H1 (cell line): Measurements from ENCODE around the gene RIMBP2. TPM values are rescaled to one million over a fixed set of nuclear protein-coding genes. Genes with fewer than 3 reads are reported as not detected.

Experiments
- CTCF ChIA-PET: fragments of 300-600 bp; sonication (Branson Sonifier 250); formaldehyde crosslinking; loops from one replicate; lab custom pipeline; 2021; ENCODE audit not compliant: partially characterized antibody; lab: Charles Lee
- POLR2A ChIA-PET: fragments of 300-600 bp; sonication (Branson Sonifier 250); formaldehyde crosslinking; loops from one replicate; lab custom pipeline; 2021; ENCODE audit warnings: inconsistent platforms; ENCODE audit not compliant: partially characterized antibody; lab: Charles Lee
- DNase-seq, 2 experiments: peaks; one replicate each; pipeline versions ENCODE4 v3.0.0 to v3.0.0-alpha.2; 2010 to 2022; ENCODE audit warnings: low spot score in 2 of 2, low read depth in 1 of 2, mixed read lengths in 1 of 2
- FAIRE-seq: peaks from 2 replicates; lab custom pipeline; 2011; peaks lifted over from hg19 to GRCh38; lab: Jason Lieb, UNC
- H2AFZ ChIP-seq: 2 replicates; pipeline ENCODE4 v1.8.1; 2012; ENCODE audit warnings: low read length, inconsistent platforms
- H2AK5ac ChIP-seq: 2 replicates; pipeline ENCODE4 v1.6.1; 2013; ENCODE audit warnings: low read depth, low read length
- H2BK120ac ChIP-seq: replicated peaks from 2 replicates; pipeline ENCODE3; 2013; ENCODE audit warnings: low read depth, low read length, inconsistent platforms
- H2BK12ac ChIP-seq: 2 replicates; pipeline ENCODE4 v1.6.1; 2013; ENCODE audit warnings: low read depth, low read length
- H2BK15ac ChIP-seq: 2 replicates; pipeline ENCODE4 v1.6.1; 2013; ENCODE audit warnings: low read length
- H2BK20ac ChIP-seq: 2 replicates; pipeline ENCODE4 v1.6.1; 2013; ENCODE audit warnings: low read length
- H2BK5ac ChIP-seq: 2 replicates; pipeline ENCODE4 v1.6.1; 2013; ENCODE audit warnings: low read depth, low read length
- H3K14ac ChIP-seq: 2 replicates; pipeline ENCODE4 v1.6.1; 2013; ENCODE audit warnings: inconsistent platforms; ENCODE audit not compliant: insufficient read length
- H3K18ac ChIP-seq: 2 replicates; pipeline ENCODE4 v1.6.1; 2013; ENCODE audit warnings: low read length; ENCODE audit errors: extremely low read depth
- H3K23ac ChIP-seq: 2 replicates; pipeline ENCODE4 v1.6.1; 2013; ENCODE audit warnings: inconsistent platforms; ENCODE audit not compliant: insufficient read length
- H3K23me2 ChIP-seq: 2 replicates; pipeline ENCODE4 v1.6.1; 2013; ENCODE audit warnings: low read depth, low read length
- H3K27ac ChIP-seq: 2 replicates; pipeline ENCODE4 v1.6.1; 2011; ENCODE audit warnings: low read depth, low read length, inconsistent platforms
- H3K27me3 ChIP-seq, 4 experiments: replicated peaks in 1 of 4; 1 replicate in 1 of 4; 2 replicates in 3 of 4; pipeline versions ENCODE4 v1.6.1 to v1.8.1; 2011 to 2013; ENCODE audit warnings: low read length in 3 of 4, mild to moderate bottlenecking in 3 of 4, inconsistent platforms in 2 of 4, mixed read lengths in 2 of 4, moderate library complexity in 1 of 4; ENCODE audit not compliant: control insufficient read depth in 3 of 4, insufficient read depth in 3 of 4; ENCODE audit errors: extremely low read depth in 1 of 4
- H3K36me3 ChIP-seq, 4 experiments: 2 replicates each; pipeline versions ENCODE4 v1.6.1 to v1.8.1; 2011 to 2013; ENCODE audit warnings: mild to moderate bottlenecking in 4 of 4, low read length in 3 of 4, moderate library complexity in 2 of 4, control low read depth in 1 of 4, inconsistent platforms in 1 of 4; ENCODE audit not compliant: insufficient read depth in 4 of 4, control insufficient read depth in 2 of 4
- H3K4ac ChIP-seq: replicated peaks from 2 replicates; pipeline ENCODE3; 2013; ENCODE audit warnings: low read length, low read depth, mixed read lengths, inconsistent platforms; ENCODE audit not compliant: insufficient read length
- H3K4me1 ChIP-seq, 4 experiments: replicated peaks in 1 of 4; 1 replicate in 1 of 4; 2 replicates in 3 of 4; pipeline versions ENCODE4 v1.6.1 to v1.8.1; 2011 to 2013; ENCODE audit warnings: low read length in 3 of 4, inconsistent platforms in 2 of 4, mixed read lengths in 1 of 4; ENCODE audit not compliant: insufficient read depth in 4 of 4, control insufficient read depth in 3 of 4
- H3K4me2 ChIP-seq, 2 experiments: 2 replicates each; pipeline versions ENCODE4 v1.6.1 to v1.8.1; 2011 to 2013; ENCODE audit warnings: low read depth in 2 of 2, low read length in 2 of 2, control low read depth in 1 of 2, inconsistent platforms in 1 of 2, mild to moderate bottlenecking in 1 of 2; ENCODE audit not compliant: insufficient read depth in 1 of 2
- H3K4me3 ChIP-seq, 4 experiments: fragments of 200-600, 300-600 bp in 1 of 4; sonication (generic), shearing (Covaris generic), sonication (Bioruptor Twin) in 1 of 4; 2 replicates each; pipeline versions ENCODE4 v1.5.1 to v1.8.1; 2011 to 2016; ENCODE audit warnings: low read length in 4 of 4, low read depth in 3 of 4, control low read depth in 2 of 4, inconsistent platforms in 2 of 4, mild to moderate bottlenecking in 2 of 4, mixed read lengths in 1 of 4, moderate library complexity in 1 of 4; ENCODE audit not compliant: insufficient read depth in 2 of 4; ENCODE audit errors: extremely low read depth in 1 of 4
- H3K56ac ChIP-seq: replicated peaks from 2 replicates; pipeline ENCODE3; 2013; ENCODE audit warnings: low read depth, mild to moderate bottlenecking, mixed read lengths, low read length, inconsistent platforms; ENCODE audit not compliant: insufficient read length
- H3K79me1 ChIP-seq: 2 replicates; pipeline ENCODE4 v1.6.1; 2013; ENCODE audit warnings: low read depth, low read length, control low read depth
- H3K79me2 ChIP-seq, 2 experiments: 2 replicates each; pipeline versions ENCODE4 v1.6.1 to v1.8.1; 2012 to 2013; ENCODE audit warnings: low read length in 2 of 2, mild to moderate bottlenecking in 2 of 2, inconsistent platforms in 1 of 2; ENCODE audit not compliant: insufficient read depth in 2 of 2, control insufficient read depth in 1 of 2
- H3K9ac ChIP-seq, 4 experiments: replicated peaks in 1 of 4; 1 replicate in 1 of 4; 2 replicates in 3 of 4; pipeline versions ENCODE4 v1.6.1 to v1.8.1; 2011 to 2013; ENCODE audit warnings: low read depth in 3 of 4, low read length in 3 of 4, control low read depth in 2 of 4, mild to moderate bottlenecking in 2 of 4, moderate library complexity in 2 of 4, inconsistent platforms in 1 of 4; ENCODE audit errors: extremely low read depth in 1 of 4
- H3K9me3 ChIP-seq, 2 experiments: 2 replicates each; pipeline versions ENCODE4 v1.6.1 to v1.8.1; 2012 to 2013; ENCODE audit warnings: mild to moderate bottlenecking in 2 of 2, moderate library complexity in 2 of 2, control low read depth in 1 of 2, inconsistent platforms in 1 of 2, low read depth in 1 of 2, low read length in 1 of 2, mixed read lengths in 1 of 2; ENCODE audit not compliant: insufficient read depth in 2 of 2
- H4K20me1 ChIP-seq, 2 experiments: replicated peaks in 1 of 2; 2 replicates each; pipeline versions ENCODE3 to v1.8.1; 2011 to 2013; ENCODE audit warnings: inconsistent platforms in 2 of 2, low read length in 2 of 2, mild to moderate bottlenecking in 1 of 2; ENCODE audit not compliant: insufficient read depth in 2 of 2, control insufficient read depth in 1 of 2
- H4K5ac ChIP-seq: 2 replicates; pipeline ENCODE4 v1.6.1; 2013; ENCODE audit warnings: low read length, low read depth, mixed read lengths, inconsistent platforms; ENCODE audit not compliant: insufficient read length
- H4K8ac ChIP-seq: 2 replicates; pipeline ENCODE4 v1.8.0; 2013; ENCODE audit warnings: mild to moderate bottlenecking, moderate library complexity, low read length, inconsistent platforms; ENCODE audit not compliant: insufficient read depth; ENCODE audit errors: extremely low read depth
- H4K91ac ChIP-seq: replicated peaks from 2 replicates; pipeline ENCODE3; 2013; ENCODE audit warnings: low read length, mixed read lengths, inconsistent platforms; ENCODE audit not compliant: insufficient read length
- CTCF ChIP-seq, 3 experiments: IDR thresholded peaks; 1 replicate in 2 of 3; 2 replicates in 1 of 3; pipeline versions ENCODE4 v1.5.1 to v1.6.1; 2011; ENCODE audit warnings: low read length in 3 of 3, mild to moderate bottlenecking in 3 of 3, inconsistent platforms in 2 of 3, low read depth in 1 of 3, moderate library complexity in 1 of 3; ENCODE audit not compliant: insufficient read depth in 1 of 3; ENCODE audit errors: control extremely low read depth in 1 of 3
- EGR1 ChIP-seq: IDR thresholded peaks from 2 replicates; pipeline ENCODE4 v1.6.1; 2011; ENCODE audit warnings: low read depth, low read length, borderline replicate concordance
- HDAC6 ChIP-seq: IDR thresholded peaks from one replicate; pipeline ENCODE4 v1.7.1; 2012; ENCODE audit warnings: low read depth, mild to moderate bottlenecking, inconsistent platforms, low read length, moderate library complexity
- JUN ChIP-seq: IDR thresholded peaks from 2 replicates; pipeline ENCODE4 v1.6.1; 2011; ENCODE audit warnings: low read depth, mild to moderate bottlenecking, improper control_type of control experiment, low read length
- KDM5A ChIP-seq: fragments of 200-600 bp; IDR thresholded peaks from 2 replicates; pipeline ENCODE4 v1.7.1; 2012; ENCODE audit warnings: mild to moderate bottlenecking, low read length, inconsistent platforms, mixed read lengths
- RBBP5 ChIP-seq: IDR thresholded peaks from 2 replicates; pipeline ENCODE4 v1.7.1; 2012; ENCODE audit warnings: low read depth, mild to moderate bottlenecking, inconsistent platforms, low read length, moderate library complexity, borderline replicate concordance
- WGBS, 2 experiments: shearing (Covaris generic) in 1 of 2; methylation state at CpG; one replicate each; pipeline versions ENCODE4 v1.1.6 to v1.1.7; 2013 to 2015; ENCODE audit warnings: low lambda C conversion rate in 2 of 2, mixed read lengths in 2 of 2, inconsistent platforms in 1 of 2, low coverage in 1 of 2, missing lambda C conversion rate in 1 of 2; ENCODE audit not compliant: insufficient replicate concordance in 2 of 2, insufficient coverage in 1 of 2, insufficient read length in 1 of 2; ENCODE audit errors: extremely low coverage in 1 of 2, missing lambda C conversion rate in 1 of 2; 5-methylcytosine and 5-hydroxymethylcytosine counted together
- polyA plus RNA-seq, 7 experiments: library from polyadenylated mRNA; depleted of rRNA in 3 of 7; stranded (reverse) in 5 of 7; unstranded in 2 of 7; fragments of >200 nt in 5 of 7; fragments of 200-250 nt in 2 of 7; gene quantifications; 1 replicate in 5 of 7; 2 replicates in 1 of 7; 4 replicates in 1 of 7; pipeline versions ENCODE4 v1.2.1 to v1.2.3, GENCODE V29; 2011 to 2013; ENCODE audit warnings: missing spikeins in 2 of 7, mixed read lengths in 2 of 7
- total RNA-seq: library from RNA; stranded (reverse); fragmentation: NEBNext Ultra II Directional; extraction: Animal tissue kit (Norgen Biotek cat#: 25700); gene quantifications from 2 replicates; pipeline ENCODE4 v1.2.1, GENCODE V29; 2021

RIMBP2 gene
- total and polyA plus RNA-seq, 2 of the 8 experiments (the other 6 are each of a cell fraction or from before 2014, with no cell fraction given), result 0.18 to 0.65 TPM

- H3K4ac ChIP-seq, result no peak overlapping the region
- no peak overlapping the region for H2AFZ ChIP-seq
- no peak overlapping the region for H3K9ac ChIP-seq
- H3K23me2 ChIP-seq, result no peaks in the 10 kb centered on the region
- no peak overlapping the region for H2BK5ac ChIP-seq
- FAIRE-seq (no peak), DNase-seq (peak in 1 of 2 experiments; percentile 42)
- H4K5ac ChIP-seq, result no peak overlapping the region
- no peak overlapping the region for H3K23ac ChIP-seq
- WGBS, 2 experiments, result 90% methylated on average over 14 of the region's 14 CpGs; no CpG with 5 or more reads in 1 of the 2 experiments
- H3K27ac ChIP-seq, result no peak overlapping the region
- H4K20me1 ChIP-seq, result no peaks in the 10 kb centered on the region
- H3K27me3 ChIP-seq, result no peaks in the 10 kb centered on the region
- no peak for TF ChIP-seq RBBP5
- TF ChIP-seq KDM5A, result no peak
- no peak for TF ChIP-seq JUN
- peak in 1 of 3 experiments; percentile 5; a peak in 1 of 4 replicates for TF ChIP-seq CTCF (IDR thresholded peaks at IDR 0.05; ENCODE audit: control extremely low read depth in 1 of 3, insufficient read depth in 1 of 3, low read depth in 1 of 3, low read length in 3 of 3)
- TF ChIP-seq HDAC6, result no peak
- no peak for TF ChIP-seq EGR1
- no peak overlapping the region for H3K4me3 ChIP-seq
- no peaks in the 10 kb centered on the region for H3K36me3 ChIP-seq
- no peak overlapping the region for H4K91ac ChIP-seq
- no peak overlapping the region for H4K8ac ChIP-seq
- no peak overlapping the region for H2BK20ac ChIP-seq
- no peak overlapping the region for H2BK15ac ChIP-seq
- H3K79me2 ChIP-seq, result no peaks in the 10 kb centered on the region
- no peak overlapping the region for H3K14ac ChIP-seq
- no peak overlapping the region for H2BK120ac ChIP-seq
- no peak overlapping the region for H2AK5ac ChIP-seq
- ChIA-PET POLR2A (no interaction called here), CTCF (interaction anchor here (1.2 to 2.2 kb wide), 3 partner anchors 9 to 47 kb away, joined by 3 to 7 read pairs (median 3); partner anchors contain the start of gene RIMBP2)
- H3K79me1 ChIP-seq, result no peaks in the 10 kb centered on the region
- no peak overlapping the region for H2BK12ac ChIP-seq
- H3K18ac ChIP-seq, result no peak overlapping the region
- H3K56ac ChIP-seq, result no peak overlapping the region
- no peak overlapping the region for H3K4me2 ChIP-seq
- H3K9me3 ChIP-seq, result no peaks in the 10 kb centered on the region; a peak in 1 of 4 replicates
- peaks cover 0 to 5% (median 1%) of the 10 kb centered on the region in 4 experiments; a peak in 1 of 7 replicates for H3K4me1 ChIP-seq
Measured at GRCh38 chr12:130700492-130701401, 15.4 kb downstream of the RIMBP2 start.
